Vagina (tissue), 2 donors: ENCODE results near the gene ZNF322. TPM values are rescaled to one million over a fixed set of nuclear protein-coding genes. Genes with fewer than 3 reads are reported as not detected.

Experiments used
- DNase-seq, 2 donors: peaks; one replicate each; pipeline ENCODE4 v3.0.0-alpha.2; 2017; ENCODE audit errors: extremely low spot score in 2 of 2
- H3K27ac ChIP-seq: fragments of 200-600 bp; sonication (generic); one replicate; pipeline ENCODE4 v1.5.1; 2019
- H3K27me3 ChIP-seq: fragments of 200-600 bp; sonication (generic); one replicate; pipeline ENCODE4 v1.5.1; 2019
- H3K36me3 ChIP-seq, 2 donors: fragments of 200-600 bp; sonication (generic); one replicate each; pipeline ENCODE4 v1.5.1; 2017 to 2019
- H3K4me1 ChIP-seq: fragments of 200-600 bp; sonication (generic); one replicate; pipeline ENCODE4 v1.5.1; 2019
- H3K4me3 ChIP-seq, 2 donors: fragments of 200-600 bp; sonication (generic); 1 replicate in 1 of 2; 2 replicates in 1 of 2; pipeline ENCODE4 v1.5.1; 2016 to 2019
- H3K9me3 ChIP-seq: fragments of 200-600 bp; sonication (generic); one replicate; pipeline ENCODE4 v1.5.1; 2019
- CTCF ChIP-seq, 3 experiments: fragments of 450-650 bp in 2 of 3; fragments of 200-600 bp in 1 of 3; sonication (generic) in 1 of 3; IDR thresholded peaks; one replicate each; pipeline ENCODE4 v1.5.1; 2017 to 2019; ENCODE audit warnings: antibody characterized with exemption in 3 of 3, mild to moderate bottlenecking in 2 of 3, moderate library complexity in 2 of 3
- POLR2A ChIP-seq, 2 donors: fragments of 450-650 bp; IDR thresholded peaks; one replicate each; pipeline ENCODE4 v1.6.1; 2017; ENCODE audit warnings: antibody characterized with exemption in 2 of 2, mild to moderate bottlenecking in 2 of 2, moderate library complexity in 2 of 2
- POLR2AphosphoS5 ChIP-seq, 2 donors: sonication (generic); formaldehyde crosslinking; IDR thresholded peaks; one replicate each; pipeline ENCODE4 v1.9.0; 2017; ENCODE audit warnings: antibody characterized with exemption in 2 of 2, mild to moderate bottlenecking in 2 of 2, low read depth in 1 of 2; ENCODE audit not compliant: insufficient read depth in 1 of 2
- intact Hi-C: fragments of 100-400 bp; cut with DNase I; formaldehyde crosslinking; loops from one replicate; pipeline ENCODE4 v1.15.1; 2023
- total RNA-seq: library from RNA; depleted of rRNA; stranded (reverse); fragments of >200 nt; gene quantifications from one replicate; pipeline ENCODE4 v1.2.3, GENCODE V29; 2016

ZNF322 gene
- total RNA-seq, 1 donor from 2014 or later: 11.5 TPM

GRCh38 chr6:26592649-26593048, 66.9 kb downstream of the ZNF322 start:
- no peak for TF ChIP-seq CTCF (IDR thresholded peaks at IDR 0.05)
- TF ChIP-seq POLR2AphosphoS5 (IDR thresholded peaks at IDR 0.05; ENCODE audit: insufficient read depth in 1 of 2, low read depth in 1 of 2): no peak
- no peak for TF ChIP-seq POLR2A (IDR thresholded peaks at IDR 0.05)
- H3K4me3 ChIP-seq: no peak overlapping the region
- intact Hi-C loops: loop anchor here (10.0 kb wide), 1 partner anchor 248 kb away; no protein-coding TSS in a partner anchor
- no peak overlapping the region for H3K27ac ChIP-seq
- H3K9me3 ChIP-seq: no peaks in the 10 kb centered on the region
- no peaks in the 10 kb centered on the region for H3K36me3 ChIP-seq
- DNase-seq: no peak
- peaks cover 17% of the 10 kb centered on the region for H3K4me1 ChIP-seq
- H3K27me3 ChIP-seq: no peaks in the 10 kb centered on the region

GRCh38 chr6:26588965-26589364, 70.6 kb downstream of the ZNF322 start:
- Histone ChIP-seq H3K9me3 (no peaks in the 10 kb centered on the region), H3K4me1 (no peaks in the 10 kb centered on the region), H3K4me3 (no peak overlapping the region), H3K36me3 (no peaks in the 10 kb centered on the region), H3K27ac (no peak overlapping the region), H3K27me3 (no peaks in the 10 kb centered on the region)
- no peak for DNase-seq
- intact Hi-C loops: no loop called here
- TF ChIP-seq POLR2AphosphoS5 (IDR thresholded peaks at IDR 0.05; ENCODE audit: insufficient read depth in 1 of 2, low read depth in 1 of 2): no peak
- no peak for TF ChIP-seq POLR2A (IDR thresholded peaks at IDR 0.05)
- TF ChIP-seq CTCF (IDR thresholded peaks at IDR 0.05): no peak

Other genes starting within 250 kb of the ZNF322 start
- gene BTN3A3, start 219.2 kb downstream of the ZNF322 start, total RNA-seq: 13.0 TPM
- 18.4 TPM for gene BTN2A1, start 201.8 kb downstream of the ZNF322 start, total RNA-seq
- gene BTN1A1, start 159.4 kb downstream of the ZNF322 start, total RNA-seq: not detected
- 58.4 TPM for gene HMGN4, start 121.4 kb downstream of the ZNF322 start, total RNA-seq
- 24.8 TPM for gene ABT1, start 62.8 kb downstream of the ZNF322 start, total RNA-seq